H1 (cell line): ENCODE data around the gene PRKAB1. TPM values are rescaled to one million over a fixed set of nuclear protein-coding genes. Genes with fewer than 3 reads are reported as not detected.

Experiments used
- CTCF ChIA-PET: fragments of 300-600 bp; sonication (Branson Sonifier 250); formaldehyde crosslinking; loops from one replicate; lab custom pipeline; 2021; ENCODE audit not compliant: partially characterized antibody; lab: Charles Lee
- POLR2A ChIA-PET: fragments of 300-600 bp; sonication (Branson Sonifier 250); formaldehyde crosslinking; loops from one replicate; lab custom pipeline; 2021; ENCODE audit warnings: inconsistent platforms; ENCODE audit not compliant: partially characterized antibody; lab: Charles Lee
- DNase-seq, 2 experiments: peaks; one replicate each; pipeline versions ENCODE4 v3.0.0 to v3.0.0-alpha.2; 2010 to 2022; ENCODE audit warnings: low spot score in 2 of 2, low read depth in 1 of 2, mixed read lengths in 1 of 2
- FAIRE-seq: peaks from 2 replicates; lab custom pipeline; 2011; peaks lifted over from hg19 to GRCh38; lab: Jason Lieb, UNC
- H2AFZ ChIP-seq: 2 replicates; pipeline ENCODE4 v1.8.1; 2012; ENCODE audit warnings: low read length, inconsistent platforms
- H2AK5ac ChIP-seq: 2 replicates; pipeline ENCODE4 v1.6.1; 2013; ENCODE audit warnings: low read depth, low read length
- H2BK120ac ChIP-seq: replicated peaks from 2 replicates; pipeline ENCODE3; 2013; ENCODE audit warnings: low read depth, low read length, inconsistent platforms
- H2BK12ac ChIP-seq: 2 replicates; pipeline ENCODE4 v1.6.1; 2013; ENCODE audit warnings: low read depth, low read length
- H2BK15ac ChIP-seq: 2 replicates; pipeline ENCODE4 v1.6.1; 2013; ENCODE audit warnings: low read length
- H2BK20ac ChIP-seq: 2 replicates; pipeline ENCODE4 v1.6.1; 2013; ENCODE audit warnings: low read length
- H2BK5ac ChIP-seq: 2 replicates; pipeline ENCODE4 v1.6.1; 2013; ENCODE audit warnings: low read depth, low read length
- H3K14ac ChIP-seq: 2 replicates; pipeline ENCODE4 v1.6.1; 2013; ENCODE audit warnings: inconsistent platforms; ENCODE audit not compliant: insufficient read length
- H3K18ac ChIP-seq: 2 replicates; pipeline ENCODE4 v1.6.1; 2013; ENCODE audit warnings: low read length; ENCODE audit errors: extremely low read depth
- H3K23ac ChIP-seq: 2 replicates; pipeline ENCODE4 v1.6.1; 2013; ENCODE audit warnings: inconsistent platforms; ENCODE audit not compliant: insufficient read length
- H3K23me2 ChIP-seq: 2 replicates; pipeline ENCODE4 v1.6.1; 2013; ENCODE audit warnings: low read depth, low read length
- H3K27ac ChIP-seq: 2 replicates; pipeline ENCODE4 v1.6.1; 2011; ENCODE audit warnings: low read depth, low read length, inconsistent platforms
- H3K27me3 ChIP-seq, 4 experiments: replicated peaks in 1 of 4; 1 replicate in 1 of 4; 2 replicates in 3 of 4; pipeline versions ENCODE4 v1.6.1 to v1.8.1; 2011 to 2013; ENCODE audit warnings: low read length in 3 of 4, mild to moderate bottlenecking in 3 of 4, inconsistent platforms in 2 of 4, mixed read lengths in 2 of 4, moderate library complexity in 1 of 4; ENCODE audit not compliant: control insufficient read depth in 3 of 4, insufficient read depth in 3 of 4; ENCODE audit errors: extremely low read depth in 1 of 4
- H3K36me3 ChIP-seq, 4 experiments: 2 replicates each; pipeline versions ENCODE4 v1.6.1 to v1.8.1; 2011 to 2013; ENCODE audit warnings: mild to moderate bottlenecking in 4 of 4, low read length in 3 of 4, moderate library complexity in 2 of 4, control low read depth in 1 of 4, inconsistent platforms in 1 of 4; ENCODE audit not compliant: insufficient read depth in 4 of 4, control insufficient read depth in 2 of 4
- H3K4ac ChIP-seq: replicated peaks from 2 replicates; pipeline ENCODE3; 2013; ENCODE audit warnings: low read length, low read depth, mixed read lengths, inconsistent platforms; ENCODE audit not compliant: insufficient read length
- H3K4me1 ChIP-seq, 4 experiments: replicated peaks in 1 of 4; 1 replicate in 1 of 4; 2 replicates in 3 of 4; pipeline versions ENCODE4 v1.6.1 to v1.8.1; 2011 to 2013; ENCODE audit warnings: low read length in 3 of 4, inconsistent platforms in 2 of 4, mixed read lengths in 1 of 4; ENCODE audit not compliant: insufficient read depth in 4 of 4, control insufficient read depth in 3 of 4
- H3K4me2 ChIP-seq, 2 experiments: 2 replicates each; pipeline versions ENCODE4 v1.6.1 to v1.8.1; 2011 to 2013; ENCODE audit warnings: low read depth in 2 of 2, low read length in 2 of 2, control low read depth in 1 of 2, inconsistent platforms in 1 of 2, mild to moderate bottlenecking in 1 of 2; ENCODE audit not compliant: insufficient read depth in 1 of 2
- H3K4me3 ChIP-seq, 4 experiments: fragments of 200-600, 300-600 bp in 1 of 4; sonication (generic), shearing (Covaris generic), sonication (Bioruptor Twin) in 1 of 4; 2 replicates each; pipeline versions ENCODE4 v1.5.1 to v1.8.1; 2011 to 2016; ENCODE audit warnings: low read length in 4 of 4, low read depth in 3 of 4, control low read depth in 2 of 4, inconsistent platforms in 2 of 4, mild to moderate bottlenecking in 2 of 4, mixed read lengths in 1 of 4, moderate library complexity in 1 of 4; ENCODE audit not compliant: insufficient read depth in 2 of 4; ENCODE audit errors: extremely low read depth in 1 of 4
- H3K56ac ChIP-seq: replicated peaks from 2 replicates; pipeline ENCODE3; 2013; ENCODE audit warnings: low read depth, mild to moderate bottlenecking, mixed read lengths, low read length, inconsistent platforms; ENCODE audit not compliant: insufficient read length
- H3K79me1 ChIP-seq: 2 replicates; pipeline ENCODE4 v1.6.1; 2013; ENCODE audit warnings: low read depth, low read length, control low read depth
- H3K79me2 ChIP-seq, 2 experiments: 2 replicates each; pipeline versions ENCODE4 v1.6.1 to v1.8.1; 2012 to 2013; ENCODE audit warnings: low read length in 2 of 2, mild to moderate bottlenecking in 2 of 2, inconsistent platforms in 1 of 2; ENCODE audit not compliant: insufficient read depth in 2 of 2, control insufficient read depth in 1 of 2
- H3K9ac ChIP-seq, 4 experiments: replicated peaks in 1 of 4; 1 replicate in 1 of 4; 2 replicates in 3 of 4; pipeline versions ENCODE4 v1.6.1 to v1.8.1; 2011 to 2013; ENCODE audit warnings: low read depth in 3 of 4, low read length in 3 of 4, control low read depth in 2 of 4, mild to moderate bottlenecking in 2 of 4, moderate library complexity in 2 of 4, inconsistent platforms in 1 of 4; ENCODE audit errors: extremely low read depth in 1 of 4
- H3K9me3 ChIP-seq, 2 experiments: 2 replicates each; pipeline versions ENCODE4 v1.6.1 to v1.8.1; 2012 to 2013; ENCODE audit warnings: mild to moderate bottlenecking in 2 of 2, moderate library complexity in 2 of 2, control low read depth in 1 of 2, inconsistent platforms in 1 of 2, low read depth in 1 of 2, low read length in 1 of 2, mixed read lengths in 1 of 2; ENCODE audit not compliant: insufficient read depth in 2 of 2
- H4K20me1 ChIP-seq, 2 experiments: replicated peaks in 1 of 2; 2 replicates each; pipeline versions ENCODE3 to v1.8.1; 2011 to 2013; ENCODE audit warnings: inconsistent platforms in 2 of 2, low read length in 2 of 2, mild to moderate bottlenecking in 1 of 2; ENCODE audit not compliant: insufficient read depth in 2 of 2, control insufficient read depth in 1 of 2
- H4K5ac ChIP-seq: 2 replicates; pipeline ENCODE4 v1.6.1; 2013; ENCODE audit warnings: low read length, low read depth, mixed read lengths, inconsistent platforms; ENCODE audit not compliant: insufficient read length
- H4K8ac ChIP-seq: 2 replicates; pipeline ENCODE4 v1.8.0; 2013; ENCODE audit warnings: mild to moderate bottlenecking, moderate library complexity, low read length, inconsistent platforms; ENCODE audit not compliant: insufficient read depth; ENCODE audit errors: extremely low read depth
- H4K91ac ChIP-seq: replicated peaks from 2 replicates; pipeline ENCODE3; 2013; ENCODE audit warnings: low read length, mixed read lengths, inconsistent platforms; ENCODE audit not compliant: insufficient read length
- KDM5A ChIP-seq: fragments of 200-600 bp; IDR thresholded peaks from 2 replicates; pipeline ENCODE4 v1.7.1; 2012; ENCODE audit warnings: mild to moderate bottlenecking, low read length, inconsistent platforms, mixed read lengths
- SP2 ChIP-seq: IDR thresholded peaks from 2 replicates; pipeline ENCODE4 v1.6.1; 2012; ENCODE audit warnings: mild to moderate bottlenecking, low read length, inconsistent platforms
- WGBS, 2 experiments: shearing (Covaris generic) in 1 of 2; methylation state at CpG; one replicate each; pipeline versions ENCODE4 v1.1.6 to v1.1.7; 2013 to 2015; ENCODE audit warnings: low lambda C conversion rate in 2 of 2, mixed read lengths in 2 of 2, inconsistent platforms in 1 of 2, low coverage in 1 of 2, missing lambda C conversion rate in 1 of 2; ENCODE audit not compliant: insufficient replicate concordance in 2 of 2, insufficient coverage in 1 of 2, insufficient read length in 1 of 2; ENCODE audit errors: extremely low coverage in 1 of 2, missing lambda C conversion rate in 1 of 2; 5-methylcytosine and 5-hydroxymethylcytosine counted together
- polyA plus RNA-seq, 7 experiments: library from polyadenylated mRNA; depleted of rRNA in 3 of 7; stranded (reverse) in 5 of 7; unstranded in 2 of 7; fragments of >200 nt in 5 of 7; fragments of 200-250 nt in 2 of 7; gene quantifications; 1 replicate in 5 of 7; 2 replicates in 1 of 7; 4 replicates in 1 of 7; pipeline versions ENCODE4 v1.2.1 to v1.2.3, GENCODE V29; 2011 to 2013; ENCODE audit warnings: missing spikeins in 2 of 7, mixed read lengths in 2 of 7
- total RNA-seq: library from RNA; stranded (reverse); fragmentation: NEBNext Ultra II Directional; extraction: Animal tissue kit (Norgen Biotek cat#: 25700); gene quantifications from 2 replicates; pipeline ENCODE4 v1.2.1, GENCODE V29; 2021

PRKAB1 gene
- total and polyA plus RNA-seq, 2 of the 8 experiments (the other 6 are each of a cell fraction or from before 2014, with no cell fraction given), result 24.0 to 32.1 TPM

DNA sequence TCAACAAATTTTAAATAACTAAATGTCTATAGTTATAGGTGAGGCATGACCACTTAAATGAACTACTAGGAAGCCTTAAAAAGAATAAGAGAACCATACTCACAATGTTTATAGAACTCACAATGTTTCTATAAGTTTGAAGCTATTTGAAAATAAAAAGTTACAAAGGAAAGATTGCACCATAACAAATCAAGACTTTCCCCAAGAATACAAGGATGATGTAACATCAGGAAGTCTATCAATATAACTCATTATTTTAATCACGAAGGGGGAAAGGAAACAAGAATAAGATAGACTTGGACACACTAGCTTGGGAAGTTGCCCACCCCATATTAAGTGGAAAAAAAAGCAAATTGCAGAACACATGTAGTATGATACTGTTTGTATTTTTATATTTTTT lies 47.4 kb upstream of the PRKAB1 start:
- H2BK5ac ChIP-seq, result no peak overlapping the region
- no peak overlapping the region for H2BK12ac ChIP-seq
- no peak overlapping the region for H4K91ac ChIP-seq
- no peak overlapping the region for H2BK15ac ChIP-seq
- DNase-seq (no peak), FAIRE-seq (no peak)
- no peak for TF ChIP-seq KDM5A
- TF ChIP-seq SP2, result no peak
- no peak overlapping the region for H3K14ac ChIP-seq
- peaks cover 6 to 7% of the 10 kb centered on the region in 2 experiments; a peak in 3 of 4 replicates for H3K9me3 ChIP-seq
- no peaks in the 10 kb centered on the region for H3K36me3 ChIP-seq
- H3K56ac ChIP-seq, result no peak overlapping the region
- no peak overlapping the region for H2AFZ ChIP-seq
- no peak overlapping the region for H4K8ac ChIP-seq
- H4K20me1 ChIP-seq, result no peaks in the 10 kb centered on the region
- H3K9ac ChIP-seq, result no peak overlapping the region
- no peak overlapping the region for H3K4ac ChIP-seq
- no peaks in the 10 kb centered on the region for H3K27me3 ChIP-seq
- no peak overlapping the region for H2BK120ac ChIP-seq
- POLR2A ChIA-PET, result no interaction called here
- no peak overlapping the region for H3K27ac ChIP-seq
- CTCF ChIA-PET, result interaction anchor here (0.5 to 6.0 kb wide), 4 partner anchors 10 to 173 kb away, joined by 3 to 32 read pairs (median 3); no protein-coding TSS in a partner anchor
- WGBS, 2 experiments, result 87% methylated on average over 1 of the region's 1 CpG; no CpG with 5 or more reads in 1 of the 2 experiments
- no peak overlapping the region for H3K4me2 ChIP-seq
- no peaks in the 10 kb centered on the region for H3K23me2 ChIP-seq
- no peak overlapping the region for H3K4me3 ChIP-seq
- H4K5ac ChIP-seq, result no peak overlapping the region
- H3K79me1 ChIP-seq, result no peaks in the 10 kb centered on the region
- no peak overlapping the region for H2BK20ac ChIP-seq
- no peak overlapping the region for H2AK5ac ChIP-seq
- no peaks in the 10 kb centered on the region for H3K4me1 ChIP-seq
- no peak overlapping the region for H3K18ac ChIP-seq
- no peaks in the 10 kb centered on the region for H3K79me2 ChIP-seq
- H3K23ac ChIP-seq, result no peak overlapping the region
